Measurements from ENCODE around the gene ATP5IF1.

ATP5IF1 gene

DNA sequence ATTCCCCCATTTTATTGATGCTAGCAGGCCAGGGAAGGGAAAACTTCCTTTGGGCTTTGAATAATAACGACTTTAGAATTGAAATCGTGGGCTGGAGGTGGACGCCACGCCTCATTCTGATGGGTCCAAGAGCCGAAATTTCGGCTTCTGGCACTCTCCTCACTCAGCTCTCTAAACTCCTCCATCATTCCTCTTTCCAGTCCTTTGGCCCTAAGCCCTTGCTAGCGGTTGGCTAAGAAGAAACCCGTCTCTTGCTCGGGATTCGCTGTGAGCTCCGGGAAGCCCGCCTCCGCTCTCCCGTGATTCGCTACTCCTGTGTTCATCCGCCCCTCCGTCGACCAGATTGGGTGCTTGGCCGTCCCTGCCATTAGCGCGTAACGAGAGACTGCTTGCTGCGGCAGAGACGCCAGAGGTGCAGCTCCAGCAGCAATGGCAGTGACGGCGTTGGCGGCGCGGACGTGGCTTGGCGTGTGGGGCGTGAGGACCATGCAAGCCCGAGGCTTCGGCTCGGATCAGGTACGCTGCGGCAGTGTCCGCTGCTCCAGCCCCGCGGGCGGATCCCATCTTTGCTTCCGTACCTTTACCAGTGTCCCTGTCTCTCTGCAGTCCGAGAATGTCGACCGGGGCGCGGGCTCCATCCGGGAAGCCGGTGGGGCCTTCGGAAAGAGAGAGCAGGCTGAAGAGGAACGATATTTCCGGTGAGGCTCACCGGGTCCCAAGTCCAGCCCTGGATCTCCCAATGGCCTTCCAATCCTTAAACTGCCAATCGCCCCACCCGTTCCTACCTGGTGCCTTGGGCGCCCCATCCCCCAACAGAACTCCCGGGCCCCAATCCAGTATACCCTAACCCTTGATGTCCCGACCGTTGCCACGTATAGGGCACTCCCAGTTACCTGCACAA is at the start of gene ATP5IF1:
TSS of gene ATP5IF1 (plus strand) at position 370 of the 901 bp plus-strand sequence. CDS start at position 430, 60 bp downstream.
- H3K4me3 ChIP-seq (ENCODE audit: low read depth, low read length, poor library complexity, severe bottlenecking), result peak within 1 kb of the TSS; percentile 86
- H3F3A ChIP-seq (ENCODE audit: insufficient read depth, low read length), result 0 out of 2 replicates have a peak, but pooled peaks cover 4% of the 10 kb centered on the region
- peaks cover 34% of the 10 kb centered on the region for H3K79me2 ChIP-seq (ENCODE audit: insufficient read depth, low read length)
- H3K9me3 ChIP-seq (ENCODE audit: low read length), result no peaks in the 10 kb centered on the region
- no peaks in the 10 kb centered on the region for H4K20me1 ChIP-seq (ENCODE audit: insufficient read depth, low read length)
- H3K4me1 ChIP-seq (ENCODE audit: insufficient read depth, low read length, severe bottlenecking), result peaks cover 50% of the 10 kb centered on the region
- H3K9ac ChIP-seq (ENCODE audit: low read length), result peak within 1 kb of the TSS; percentile 91
- TF ChIP-seq EZH2 (IDR thresholded peaks at IDR 0.05; ENCODE audit: borderline replicate concordance, low read length), result no peak
- TF ChIP-seq CTCF (IDR thresholded peaks at IDR 0.05; ENCODE audit: low read length), result no peak
- no peaks in the 10 kb centered on the region for H3K9me2 ChIP-seq (ENCODE audit: low read depth, low read length)
- H2AFZ ChIP-seq (ENCODE audit: low read length), result no peak within 1 kb of the TSS
- peak within 1 kb of the TSS; percentile 78 for H3K4me2 ChIP-seq (ENCODE audit: low read length)
- H3K27me3 ChIP-seq (ENCODE audit: insufficient read depth, low read length), result no peaks in the 10 kb centered on the region
- H3K27ac ChIP-seq (ENCODE audit: low read depth, low read length, poor library complexity, severe bottlenecking), result peak within 1 kb of the TSS; percentile 69
- peaks cover 32% of the 10 kb centered on the region for H3K36me3 ChIP-seq (ENCODE audit: insufficient read depth, low read length)

- Histone ChIP-seq H3K4me3 (ENCODE audit: low read depth, low read length, poor library complexity, severe bottlenecking) (no peak overlapping the region), H3K27me3 (ENCODE audit: insufficient read depth, low read length) (no peaks in the 10 kb centered on the region), H3K9me3 (ENCODE audit: low read length) (no peaks in the 10 kb centered on the region), H3K4me2 (ENCODE audit: low read length) (no peak overlapping the region), H3K27ac (ENCODE audit: low read depth, low read length, poor library complexity, severe bottlenecking) (no peak overlapping the region), H3K79me2 (ENCODE audit: insufficient read depth, low read length) (no peaks in the 10 kb centered on the region), H3K36me3 (ENCODE audit: insufficient read depth, low read length) (no peaks in the 10 kb centered on the region), H3F3A (ENCODE audit: insufficient read depth, low read length) (no peaks in the 10 kb centered on the region), H2AFZ (ENCODE audit: low read length) (no peak overlapping the region), H3K9me2 (ENCODE audit: low read depth, low read length) (no peaks in the 10 kb centered on the region), H3K9ac (ENCODE audit: low read length) (no peak overlapping the region), H4K20me1 (ENCODE audit: insufficient read depth, low read length) (no peaks in the 10 kb centered on the region), H3K4me1 (ENCODE audit: insufficient read depth, low read length, severe bottlenecking) (no peaks in the 10 kb centered on the region)
- no peak for TF ChIP-seq CTCF (IDR thresholded peaks at IDR 0.05; ENCODE audit: low read length)
- no peak for TF ChIP-seq EZH2 (IDR thresholded peaks at IDR 0.05; ENCODE audit: borderline replicate concordance, low read length)
Measured at GRCh38 chr1:28190337-28190979, 45.5 kb upstream of the ATP5IF1 start.

GRCh38 chr1:28190996-28191645 is 44.8 kb upstream of the ATP5IF1 start:
- Histone ChIP-seq H3K9me2 (ENCODE audit: low read depth, low read length) (no peaks in the 10 kb centered on the region), H3K27ac (ENCODE audit: low read depth, low read length, poor library complexity, severe bottlenecking) (no peak overlapping the region), H3F3A (ENCODE audit: insufficient read depth, low read length) (no peaks in the 10 kb centered on the region), H3K36me3 (ENCODE audit: insufficient read depth, low read length) (no peaks in the 10 kb centered on the region), H3K27me3 (ENCODE audit: insufficient read depth, low read length) (no peaks in the 10 kb centered on the region), H4K20me1 (ENCODE audit: insufficient read depth, low read length) (no peaks in the 10 kb centered on the region), H3K4me2 (ENCODE audit: low read length) (no peak overlapping the region), H3K79me2 (ENCODE audit: insufficient read depth, low read length) (no peaks in the 10 kb centered on the region), H3K4me3 (ENCODE audit: low read depth, low read length, poor library complexity, severe bottlenecking) (no peak overlapping the region), H3K4me1 (ENCODE audit: insufficient read depth, low read length, severe bottlenecking) (no peaks in the 10 kb centered on the region), H2AFZ (ENCODE audit: low read length) (no peak overlapping the region), H3K9me3 (ENCODE audit: low read length) (no peaks in the 10 kb centered on the region), H3K9ac (ENCODE audit: low read length) (no peak overlapping the region)
- no peak for TF ChIP-seq EZH2 (IDR thresholded peaks at IDR 0.05; ENCODE audit: borderline replicate concordance, low read length)
- no peak for TF ChIP-seq CTCF (IDR thresholded peaks at IDR 0.05; ENCODE audit: low read length)

Measured in OCI-LY1 (cell line).